Ishikawa (cell line): Measurements from ENCODE around the gene KCNN3.

ENCODE experiments used
- CEBPB ChIP-seq: IDR thresholded peaks from 2 replicates; pipeline ENCODE4 v1.6.1; 2012
- CREB1 ChIP-seq: IDR thresholded peaks from 2 replicates; pipeline ENCODE4 v1.6.1; 2012; ENCODE audit warnings: low read depth
- EGR1 ChIP-seq: IDR thresholded peaks from 2 replicates; pipeline ENCODE4 v1.6.1; 2012
- EP300 ChIP-seq: IDR thresholded peaks from 2 replicates; pipeline ENCODE4 v1.6.1; 2012; ENCODE audit warnings: borderline replicate concordance
- FOXM1 ChIP-seq: IDR thresholded peaks from 2 replicates; pipeline ENCODE4 v1.6.1; 2012; ENCODE audit warnings: low read depth, borderline replicate concordance
- MAX ChIP-seq: IDR thresholded peaks from 2 replicates; pipeline ENCODE4 v1.6.1; 2012
- NFIC ChIP-seq: IDR thresholded peaks from 2 replicates; pipeline ENCODE4 v1.6.1; 2012
- RAD21 ChIP-seq: IDR thresholded peaks from 2 replicates; pipeline ENCODE4 v1.6.1; 2012; ENCODE audit warnings: low read depth
- REST ChIP-seq: IDR thresholded peaks from 2 replicates; pipeline ENCODE4 v1.6.1; 2012; ENCODE audit warnings: low read depth, mild to moderate bottlenecking
- TAF1 ChIP-seq: IDR thresholded peaks from 2 replicates; pipeline ENCODE4 v1.6.1; 2012; ENCODE audit warnings: low read depth, mild to moderate bottlenecking
- TCF12 ChIP-seq: IDR thresholded peaks from 2 replicates; pipeline ENCODE4 v1.6.1; 2012; ENCODE audit warnings: low read depth
- TEAD4 ChIP-seq: IDR thresholded peaks from 2 replicates; pipeline ENCODE4 v1.6.1; 2012
- USF1 ChIP-seq: IDR thresholded peaks from 2 replicates; pipeline ENCODE4 v1.6.1; 2012
- YY1 ChIP-seq: IDR thresholded peaks from 2 replicates; pipeline ENCODE4 v1.6.1; 2012; ENCODE audit warnings: low read depth
- ZBTB7A ChIP-seq: IDR thresholded peaks from 2 replicates; pipeline ENCODE4 v1.6.1; 2012; ENCODE audit warnings: low read depth

Gene KCNN3

DNA sequence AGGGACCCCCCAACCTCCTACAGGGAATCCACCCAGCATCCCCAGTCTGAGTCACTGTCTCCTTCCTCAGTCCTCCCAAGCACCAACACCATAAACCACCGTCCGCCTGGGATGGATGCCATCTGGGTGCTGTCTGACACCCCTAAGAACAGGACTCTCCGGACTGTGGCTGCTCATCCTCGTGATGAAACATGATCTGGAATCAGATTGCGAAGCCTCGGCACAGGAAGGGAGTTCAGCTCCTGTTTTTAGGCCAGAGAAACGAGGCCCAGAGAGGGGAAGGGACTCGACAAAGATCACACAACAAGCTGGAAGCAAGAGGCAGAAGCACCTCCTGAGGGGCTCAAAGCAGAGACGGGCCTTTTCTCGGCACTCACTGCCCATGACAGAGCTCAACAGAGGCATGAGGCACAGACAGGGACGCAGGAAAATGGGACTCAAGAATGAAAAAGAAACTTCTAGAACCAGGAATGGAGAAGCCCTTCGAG is 8.4 kb downstream of the KCNN3 start:
- TF ChIP-seq MAX (no peak), FOXM1 (no peak), EGR1 (no peak), USF1 (no peak), TAF1 (no peak), CEBPB (no peak), YY1 (no peak), NFIC (no peak), REST (no peak), CREB1 (no peak), ZBTB7A (no peak)

- TF ChIP-seq TCF12, result no peak
- TF ChIP-seq TEAD4, result no peak
- no peak for TF ChIP-seq YY1
These were observed 9.8 kb downstream of the KCNN3 start for GRCh38 chr1:154860156-154860870.

DNA sequence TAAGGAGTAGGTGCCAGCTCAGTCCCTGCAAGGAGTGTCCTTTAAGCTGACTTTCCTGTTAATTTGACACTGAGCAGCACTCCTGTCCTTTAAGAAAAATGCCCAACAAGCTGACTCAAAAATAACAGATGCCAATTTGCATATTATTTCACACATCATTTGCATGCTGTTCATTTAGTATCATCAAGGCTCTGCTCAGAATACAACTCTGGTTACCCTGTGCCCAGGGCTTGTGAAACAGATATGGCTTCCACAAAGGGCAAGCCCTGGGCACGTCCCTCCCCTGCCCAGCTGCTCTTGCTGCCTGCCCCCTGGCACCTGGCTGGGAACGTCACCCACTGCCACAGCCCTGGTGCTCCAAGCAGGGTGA is 10.3 kb downstream of the KCNN3 start:
- TF ChIP-seq FOXM1, result no peak
- no peak for TF ChIP-seq TCF12

GRCh38 chr1:154859151-154859785 is 10.8 kb downstream of the KCNN3 start:
- TF ChIP-seq YY1, result no peak
- TF ChIP-seq EP300, result no peak

- TF ChIP-seq NFIC (no peak), RAD21 (no peak), USF1 (no peak), CEBPB (no peak), MAX (no peak), FOXM1 (no peak), YY1 (no peak), EGR1 (no peak), TCF12 (no peak), CREB1 (no peak), REST (no peak), TAF1 (no peak), ZBTB7A (no peak), EP300 (no peak), TEAD4 (no peak)
These were observed 12.5 kb downstream of the KCNN3 start for GRCh38 chr1:154857441-154858215.

DNA sequence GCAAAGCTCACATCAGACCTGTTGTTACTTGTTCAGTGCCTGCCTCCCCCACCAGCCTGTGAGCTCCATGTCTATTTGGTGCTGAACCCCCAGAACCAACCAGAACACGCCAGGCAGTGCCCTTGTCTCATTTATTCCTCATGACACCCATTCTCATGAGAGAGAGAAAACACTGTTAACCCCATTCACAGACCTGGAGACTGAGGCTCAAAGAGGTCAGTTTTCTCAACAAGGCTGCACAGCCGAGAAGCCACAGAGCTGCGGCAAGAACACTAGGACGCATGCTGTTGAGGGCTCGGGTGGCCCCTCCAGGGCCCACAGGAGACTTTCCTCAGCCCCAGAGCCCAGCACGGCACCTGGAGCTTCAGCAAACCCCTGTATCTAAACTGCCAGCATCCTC is 13.1 kb downstream of the KCNN3 start:
- TF ChIP-seq CEBPB, result no peak
- TF ChIP-seq USF1, result no peak
- TF ChIP-seq REST, result no peak
- no peak for TF ChIP-seq MAX
- no peak for TF ChIP-seq TEAD4
- TF ChIP-seq RAD21, result no peak
- TF ChIP-seq TCF12, result no peak
- TF ChIP-seq CREB1, result no peak
